Measurements from ENCODE around the gene CCDC178. TPM values are rescaled to one million over a fixed set of nuclear protein-coding genes. Genes with fewer than 3 reads are reported as not detected.
A peak's percentile ranks its signal among the peaks of the same experiment; 100 is the strongest.

The CCDC178 gene
- total RNA-seq, 2 donors from 2014 or later = 0.22 to 0.29 TPM

DNA sequence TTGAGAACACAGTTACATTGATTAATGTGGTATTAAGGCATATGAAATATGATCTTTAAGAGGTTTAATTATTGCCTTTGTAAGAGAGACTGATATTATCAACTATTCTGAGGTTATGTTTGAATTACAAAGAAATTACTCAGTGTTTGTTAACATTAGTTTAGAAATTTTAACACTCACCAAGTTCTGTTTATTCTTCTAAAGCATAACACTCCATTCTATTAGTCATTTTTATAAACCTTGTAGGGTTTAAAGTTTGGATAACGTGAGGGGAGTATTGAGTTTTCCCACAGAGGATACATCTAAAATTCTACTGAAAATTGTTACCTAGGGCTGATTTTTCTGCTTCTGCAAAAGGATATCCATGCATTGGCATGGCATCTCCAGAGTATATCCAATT, 7.7 kb downstream of the CCDC178 start:
- H3K27ac Mint-ChIP-seq = no peak overlapping the region
- no peaks in the 10 kb centered on the region for H3K9me3 Mint-ChIP-seq

DNA sequence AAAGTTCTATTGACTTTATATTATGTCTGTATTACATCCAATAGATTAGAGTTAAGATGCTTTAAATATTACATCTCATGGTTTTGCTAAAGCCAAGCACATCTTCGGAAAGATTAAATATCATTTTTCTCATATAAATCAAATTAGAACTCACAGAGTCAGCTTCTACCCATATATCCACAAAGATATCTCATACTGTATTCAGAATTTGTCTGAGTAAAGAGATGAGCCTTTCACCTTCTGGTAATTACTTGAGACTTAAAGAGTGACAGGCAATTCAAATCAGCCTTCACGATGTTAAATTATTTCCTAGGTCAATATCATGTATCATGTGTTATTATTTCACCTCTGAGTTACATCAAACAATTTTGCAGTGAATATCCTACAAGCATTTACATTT, 13.0 kb downstream of the CCDC178 start:
- Mint-ChIP-seq H3K4me3 (no peak overlapping the region), H3K36me3 (ENCODE audit: low read depth) (no peaks in the 10 kb centered on the region), H3K4me1 (no peaks in the 10 kb centered on the region), H3K9me3 (no peaks in the 10 kb centered on the region), H3K27ac (no peak overlapping the region), H3K27me3 (ENCODE audit: insufficient read depth) (no peaks in the 10 kb centered on the region)
- H3K4me3 ChIP-seq (ENCODE audit: low read length) = no peak overlapping the region
- 67 to 85% methylated on average over 1 to 2 of the region's 2 CpGs for WGBS, 2 experiments (ENCODE audit: insufficient coverage in 1 of 2, insufficient read length in 1 of 2)
- TF ChIP-seq, protein P1, sequence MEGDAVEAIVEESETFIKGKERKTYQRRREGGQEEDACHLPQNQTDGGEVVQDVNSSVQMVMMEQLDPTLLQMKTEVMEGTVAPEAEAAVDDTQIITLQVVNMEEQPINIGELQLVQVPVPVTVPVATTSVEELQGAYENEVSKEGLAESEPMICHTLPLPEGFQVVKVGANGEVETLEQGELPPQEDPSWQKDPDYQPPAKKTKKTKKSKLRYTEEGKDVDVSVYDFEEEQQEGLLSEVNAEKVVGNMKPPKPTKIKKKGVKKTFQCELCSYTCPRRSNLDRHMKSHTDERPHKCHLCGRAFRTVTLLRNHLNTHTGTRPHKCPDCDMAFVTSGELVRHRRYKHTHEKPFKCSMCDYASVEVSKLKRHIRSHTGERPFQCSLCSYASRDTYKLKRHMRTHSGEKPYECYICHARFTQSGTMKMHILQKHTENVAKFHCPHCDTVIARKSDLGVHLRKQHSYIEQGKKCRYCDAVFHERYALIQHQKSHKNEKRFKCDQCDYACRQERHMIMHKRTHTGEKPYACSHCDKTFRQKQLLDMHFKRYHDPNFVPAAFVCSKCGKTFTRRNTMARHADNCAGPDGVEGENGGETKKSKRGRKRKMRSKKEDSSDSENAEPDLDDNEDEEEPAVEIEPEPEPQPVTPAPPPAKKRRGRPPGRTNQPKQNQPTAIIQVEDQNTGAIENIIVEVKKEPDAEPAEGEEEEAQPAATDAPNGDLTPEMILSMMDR (conservative IDR thresholded peaks at IDR 0.05) = no peak
- no peaks in the 10 kb centered on the region for H3K9me3 ChIP-seq (ENCODE audit: control insufficient read depth, low read length)
- no peaks in the 10 kb centered on the region for H3K4me1 ChIP-seq (ENCODE audit: control insufficient read depth, insufficient read depth, low read length)
- no peak overlapping the region for H3K9ac ChIP-seq (ENCODE audit: extremely low read depth, low read length, poor library complexity, severe bottlenecking)
- no peaks in the 10 kb centered on the region for H3K27me3 ChIP-seq (ENCODE audit: control insufficient read depth, insufficient read depth, low read length, poor library complexity, severe bottlenecking)
- no peak overlapping the region for H3K27ac ChIP-seq (ENCODE audit: low read depth, low read length)
- no peaks in the 10 kb centered on the region for H3K36me3 ChIP-seq (ENCODE audit: control insufficient read depth, insufficient read depth, low read length)
- no peak for DNase-seq

More for the DNA sequence above, 7.7 kb downstream of the CCDC178 start:
- no peak overlapping the region for H3K4me3 Mint-ChIP-seq
- no peaks in the 10 kb centered on the region for H3K4me1 ChIP-seq (ENCODE audit: control insufficient read depth, insufficient read depth, low read length)
- no peaks in the 10 kb centered on the region for H3K36me3 ChIP-seq (ENCODE audit: control insufficient read depth, insufficient read depth, low read length)
- H3K27me3 ChIP-seq (ENCODE audit: control insufficient read depth, insufficient read depth, low read length, poor library complexity, severe bottlenecking) = peaks cover 9% of the 10 kb centered on the region
- no peaks in the 10 kb centered on the region for H3K9me3 ChIP-seq (ENCODE audit: control insufficient read depth, low read length)
- no peak overlapping the region for H3K9ac ChIP-seq (ENCODE audit: extremely low read depth, low read length, poor library complexity, severe bottlenecking)
- no peak overlapping the region for H3K27ac ChIP-seq (ENCODE audit: low read depth, low read length)
- H3K4me3 ChIP-seq (ENCODE audit: low read length) = no peak overlapping the region
- TF ChIP-seq, protein P1 (conservative IDR thresholded peaks at IDR 0.05) = no peak
- peaks cover under 1% of the 10 kb centered on the region for H3K27me3 Mint-ChIP-seq (ENCODE audit: insufficient read depth)
- no peak for DNase-seq
- H3K36me3 Mint-ChIP-seq (ENCODE audit: low read depth) = no peaks in the 10 kb centered on the region
- 100% methylated on average over 1 of the region's 1 CpG; no CpG with 5 or more reads in 1 of the 2 experiments for WGBS, 2 experiments (ENCODE audit: insufficient coverage in 1 of 2, insufficient read length in 1 of 2)
- no peaks in the 10 kb centered on the region for H3K4me1 Mint-ChIP-seq

DNA sequence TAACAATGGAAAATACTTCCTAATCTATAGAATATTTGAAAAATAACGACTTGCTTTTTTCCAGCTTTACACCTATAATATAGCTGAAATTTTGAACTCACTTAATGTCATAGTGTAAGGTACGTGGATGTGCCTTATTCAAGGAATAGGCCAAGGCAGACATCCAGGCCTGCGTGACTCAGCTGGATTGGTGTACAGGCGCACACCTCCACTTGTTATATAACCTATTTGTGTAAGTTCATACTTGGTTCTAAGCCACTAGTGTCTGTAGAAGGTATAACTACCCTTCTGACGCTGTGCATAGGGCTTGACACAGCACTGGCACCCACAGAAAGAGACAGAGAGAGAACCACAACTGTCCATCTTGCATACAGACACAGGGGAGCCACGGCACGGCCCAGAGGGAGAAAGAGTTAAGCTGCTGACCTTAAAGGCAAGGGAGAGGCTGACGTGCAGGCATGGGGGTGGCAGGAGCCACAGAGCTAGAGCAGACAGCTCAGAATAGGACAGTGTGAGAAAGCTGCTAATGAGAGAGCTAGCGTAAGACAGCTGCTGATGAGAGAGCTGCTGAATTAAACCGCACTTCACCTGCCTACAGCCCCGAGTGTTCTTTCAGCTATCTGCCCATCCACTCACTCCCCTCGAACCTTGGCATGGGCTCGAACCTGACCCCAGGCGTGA, 16.1 kb downstream of the CCDC178 start:
- no peaks in the 10 kb centered on the region for H3K9me3 Mint-ChIP-seq
- Histone ChIP-seq H3K9ac (ENCODE audit: extremely low read depth, low read length, poor library complexity, severe bottlenecking) (no peak overlapping the region), H3K4me3 (ENCODE audit: low read length) (no peak overlapping the region), H3K27me3 (ENCODE audit: control insufficient read depth, insufficient read depth, low read length, poor library complexity, severe bottlenecking) (no peaks in the 10 kb centered on the region), H3K27ac (ENCODE audit: low read depth, low read length) (no peak overlapping the region), H3K36me3 (ENCODE audit: control insufficient read depth, insufficient read depth, low read length) (no peaks in the 10 kb centered on the region), H3K9me3 (ENCODE audit: control insufficient read depth, low read length) (no peaks in the 10 kb centered on the region), H3K4me1 (ENCODE audit: control insufficient read depth, insufficient read depth, low read length) (no peaks in the 10 kb centered on the region)
- WGBS, 2 experiments (ENCODE audit: insufficient coverage in 1 of 2, insufficient read length in 1 of 2) = 88 to 90% methylated on average over 11 to 13 of the region's 14 CpGs
- no peaks in the 10 kb centered on the region for H3K36me3 Mint-ChIP-seq (ENCODE audit: low read depth)
- H3K4me3 Mint-ChIP-seq = no peak overlapping the region
- peak; percentile 46 for DNase-seq
- TF ChIP-seq, protein P1 (conservative IDR thresholded peaks at IDR 0.05) = no peak
- H3K4me1 Mint-ChIP-seq = no peaks in the 10 kb centered on the region
- no peaks in the 10 kb centered on the region for H3K27me3 Mint-ChIP-seq (ENCODE audit: insufficient read depth)
- H3K27ac Mint-ChIP-seq = no peak overlapping the region

All from endodermal cell (in vitro differentiated cells).